BJ (cell line): ENCODE measurements around the gene ARIH1. TPM values are rescaled to one million over a fixed set of nuclear protein-coding genes. Genes with fewer than 3 reads are reported as not detected.

Experiments
- CTCF ChIA-PET: fragments of 350-600 bp; formaldehyde crosslinking; extraction: SDS; loops from one replicate; lab custom pipeline; 2021; ENCODE audit warnings: antibody characterized with exemption, inconsistent platforms; lab: Yijun Ruan, JAX
- POLR2A ChIA-PET: fragments of 300-600 bp; sonication (Branson Sonifier 250); formaldehyde crosslinking; extraction: SDS; loops from one replicate; lab custom pipeline; 2021; ENCODE audit warnings: antibody characterized with exemption; lab: Charles Lee
- DNase-seq: peaks from one replicate; pipeline ENCODE4 v3.0.0-alpha.2; 2011; ENCODE audit warnings: low read depth
- H3K27me3 ChIP-seq: 2 replicates; pipeline ENCODE4 v1.6.0; 2011; ENCODE audit warnings: low read length; ENCODE audit not compliant: control insufficient read depth, insufficient read depth
- H3K36me3 ChIP-seq: 2 replicates; pipeline ENCODE4 v1.5.1; 2011; ENCODE audit warnings: low read length; ENCODE audit not compliant: control insufficient read depth, insufficient read depth
- H3K4me3 ChIP-seq: 2 replicates; pipeline ENCODE4 v1.5.1; 2011; ENCODE audit warnings: low read depth, mild to moderate bottlenecking, control low read depth, low read length
- polyA plus RNA-seq: library from polyadenylated mRNA; depleted of rRNA; stranded (reverse); fragments of >200 nt; gene quantifications from 2 replicates; pipeline ENCODE4 v1.2.3, GENCODE V29; 2011
- TF ChIP-seq, protein P1 (sequence below): IDR thresholded peaks from 2 replicates; pipeline ENCODE4 v1.5.1; 2011; ENCODE audit warnings: low read depth, mild to moderate bottlenecking, control low read depth, inconsistent platforms, low read length, moderate library complexity; ENCODE audit not compliant: insufficient read depth

Gene ARIH1
- polyA plus RNA-seq, 1 experiment, result 46.0 TPM

DNA sequence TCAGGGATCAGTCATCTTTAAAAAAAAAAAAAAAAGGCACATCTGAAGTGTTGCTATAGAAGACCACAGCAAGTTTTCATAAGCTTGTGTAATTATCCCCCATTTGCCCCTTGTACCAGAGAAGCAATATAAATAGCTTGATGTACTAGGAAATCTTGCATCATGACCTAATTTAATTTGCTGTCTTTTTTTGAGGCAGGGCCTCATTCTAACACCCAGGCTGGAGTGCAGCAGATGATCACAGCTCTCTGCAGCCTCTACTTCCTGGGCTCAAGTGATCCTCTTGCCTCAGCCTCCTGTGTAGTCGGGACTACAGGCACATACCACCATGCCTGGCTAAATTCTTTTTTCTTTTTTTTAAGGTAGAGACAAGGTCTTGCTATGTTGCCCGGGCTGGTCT is 88.7 kb downstream of the ARIH1 start:
- TF ChIP-seq, protein P1, sequence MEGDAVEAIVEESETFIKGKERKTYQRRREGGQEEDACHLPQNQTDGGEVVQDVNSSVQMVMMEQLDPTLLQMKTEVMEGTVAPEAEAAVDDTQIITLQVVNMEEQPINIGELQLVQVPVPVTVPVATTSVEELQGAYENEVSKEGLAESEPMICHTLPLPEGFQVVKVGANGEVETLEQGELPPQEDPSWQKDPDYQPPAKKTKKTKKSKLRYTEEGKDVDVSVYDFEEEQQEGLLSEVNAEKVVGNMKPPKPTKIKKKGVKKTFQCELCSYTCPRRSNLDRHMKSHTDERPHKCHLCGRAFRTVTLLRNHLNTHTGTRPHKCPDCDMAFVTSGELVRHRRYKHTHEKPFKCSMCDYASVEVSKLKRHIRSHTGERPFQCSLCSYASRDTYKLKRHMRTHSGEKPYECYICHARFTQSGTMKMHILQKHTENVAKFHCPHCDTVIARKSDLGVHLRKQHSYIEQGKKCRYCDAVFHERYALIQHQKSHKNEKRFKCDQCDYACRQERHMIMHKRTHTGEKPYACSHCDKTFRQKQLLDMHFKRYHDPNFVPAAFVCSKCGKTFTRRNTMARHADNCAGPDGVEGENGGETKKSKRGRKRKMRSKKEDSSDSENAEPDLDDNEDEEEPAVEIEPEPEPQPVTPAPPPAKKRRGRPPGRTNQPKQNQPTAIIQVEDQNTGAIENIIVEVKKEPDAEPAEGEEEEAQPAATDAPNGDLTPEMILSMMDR, result no peak
- ChIA-PET CTCF (interaction anchor here (1.1 kb wide), 1 partner anchor 38 kb away, joined by 5 read pairs; no protein-coding TSS in a partner anchor), POLR2A (no interaction called here)
- H3K27me3 ChIP-seq, result no peaks in the 10 kb centered on the region
- DNase-seq, result no peak
- H3K4me3 ChIP-seq, result no peak overlapping the region
- H3K36me3 ChIP-seq, result no peaks in the 10 kb centered on the region; the same call in 1 of the 2 replicates

DNA sequence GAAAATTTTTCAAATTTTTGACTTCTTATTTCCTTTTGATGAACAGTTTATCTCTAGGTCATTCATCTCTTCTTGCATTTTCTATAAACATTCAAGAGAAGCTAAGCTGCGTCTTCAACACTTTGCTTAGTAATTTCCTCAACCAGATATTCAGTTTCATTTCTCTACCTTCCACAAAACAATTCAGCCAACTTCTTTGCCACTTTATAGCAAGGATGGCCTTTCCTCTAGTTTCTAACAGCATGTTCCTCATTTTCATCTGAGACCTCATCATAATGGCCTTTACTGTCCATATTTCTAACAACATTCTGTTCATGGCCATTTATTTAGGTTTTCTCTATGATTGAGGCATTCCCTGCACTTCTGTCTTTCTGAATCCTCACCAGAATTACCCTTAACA is 90.0 kb downstream of the ARIH1 start:
- H3K27me3 ChIP-seq, result no peaks in the 10 kb centered on the region
- TF ChIP-seq, protein P1, result no peak
- ChIA-PET POLR2A (no interaction called here), CTCF (interaction anchor here (0.6 kb wide), 1 partner anchor 591 kb away, joined by 3 read pairs; no protein-coding TSS in a partner anchor)
- H3K36me3 ChIP-seq, result peaks cover 3% of the 10 kb centered on the region
- no peak overlapping the region for H3K4me3 ChIP-seq
- DNase-seq, result no peak

DNA sequence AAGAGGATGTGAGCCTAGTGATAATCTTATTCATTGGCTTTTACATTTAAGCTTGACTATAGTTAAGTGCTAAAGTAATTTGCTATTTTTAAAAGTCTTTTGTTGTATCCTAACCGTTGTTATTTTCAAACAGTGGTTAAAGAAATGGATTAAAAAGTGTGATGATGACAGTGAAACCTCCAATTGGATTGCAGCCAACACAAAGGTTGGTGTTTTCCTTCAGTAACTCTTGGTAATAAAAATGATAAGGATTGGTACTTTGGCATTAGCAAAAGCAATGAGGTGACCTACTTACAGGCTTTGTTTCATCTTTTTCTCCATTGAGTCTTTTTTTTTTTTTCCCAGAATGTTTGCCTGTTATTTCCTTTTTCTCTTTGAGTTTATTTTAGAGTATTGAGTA is 92.8 kb downstream of the ARIH1 start:
- DNase-seq, result no peak
- TF ChIP-seq, protein P1, result no peak
- POLR2A ChIA-PET, result no interaction called here
- peaks cover 3% of the 10 kb centered on the region for H3K36me3 ChIP-seq
- H3K4me3 ChIP-seq, result no peak overlapping the region
- H3K27me3 ChIP-seq, result no peaks in the 10 kb centered on the region
- CTCF ChIA-PET, result interaction anchor here (0.7 kb wide), 1 partner anchor 80 kb away, joined by 3 read pairs; no protein-coding TSS in a partner anchor

DNA sequence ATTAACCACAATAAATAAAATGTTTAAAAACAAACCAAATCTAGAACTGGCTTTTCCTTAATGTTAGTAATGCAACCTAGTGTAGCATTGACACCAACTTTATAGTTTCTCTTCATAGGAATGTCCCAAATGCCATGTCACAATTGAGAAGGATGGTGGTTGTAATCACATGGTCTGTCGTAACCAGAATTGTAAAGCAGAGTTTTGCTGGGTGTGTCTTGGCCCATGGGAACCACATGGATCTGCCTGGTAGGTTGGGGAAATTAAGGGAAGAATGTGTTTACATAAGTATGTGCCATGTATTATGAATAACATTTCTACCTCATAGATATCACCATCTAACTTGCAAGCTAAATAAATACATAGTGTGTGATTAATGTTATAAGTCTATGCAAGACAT is 95.9 kb downstream of the ARIH1 start:
- POLR2A ChIA-PET, result no interaction called here
- CTCF ChIA-PET, result interaction anchor here (1.0 kb wide), 1 partner anchor 29 kb away, joined by 3 read pairs; no protein-coding TSS in a partner anchor
- peaks cover 6% of the 10 kb centered on the region for H3K36me3 ChIP-seq
- H3K27me3 ChIP-seq, result no peaks in the 10 kb centered on the region
- H3K4me3 ChIP-seq, result no peak overlapping the region
- no peak for DNase-seq
- TF ChIP-seq, protein P1, result no peak

DNA sequence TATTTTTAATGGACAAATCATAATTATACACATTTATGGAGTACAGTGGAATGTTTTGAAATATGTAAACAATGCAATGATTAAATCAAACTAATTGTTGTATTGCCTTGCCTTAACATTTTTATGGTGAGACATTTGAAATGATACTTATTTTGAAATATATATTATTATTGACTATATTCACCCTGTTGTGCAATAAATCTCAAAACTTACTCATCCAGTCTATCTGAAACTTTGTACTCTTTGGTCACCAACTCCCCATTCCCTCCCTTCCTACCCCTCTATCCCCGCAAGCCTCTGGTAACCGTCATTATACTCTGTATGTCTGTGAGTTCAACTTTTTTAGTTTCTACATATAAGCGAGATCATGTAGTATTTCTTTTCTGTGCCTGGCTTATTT is 105.7 kb downstream of the ARIH1 start:
- CTCF ChIA-PET, result no interaction called here
- Histone ChIP-seq H3K27me3 (no peaks in the 10 kb centered on the region), H3K4me3 (no peak overlapping the region), H3K36me3 (peaks cover 5% of the 10 kb centered on the region)
- no peak for DNase-seq
- TF ChIP-seq, protein P1, result no peak
- POLR2A ChIA-PET, result no interaction called here
